Activated CD4-positive, alpha-beta memory T cell treated with anti-CD3 and anti-CD28 coated beads, Interleukin-2, amount 10 ng/mL, durations not matched to agents 7 days and 5 days (primary cell): ENCODE data around the gene KRT38. TPM values are rescaled to one million over a fixed set of nuclear protein-coding genes. Genes with fewer than 3 reads are reported as not detected.

Experiments
- total RNA-seq, 2 experiments: library from RNA; stranded (reverse); gene quantifications; one replicate each; pipeline ENCODE4 v1.2.3, GENCODE V29; 2021

KRT38 gene
- total RNA-seq, 2 experiments from 2014 or later = not detected

Other genes with a start within 250 kb of the KRT38 start
- gene KRTAP9-2, start 214.3 kb downstream of the KRT38 start, total RNA-seq = not detected
- not detected for gene KRTAP9-3, start 208.5 kb downstream of the KRT38 start, total RNA-seq
- not detected for gene KRTAP9-8, start 203.0 kb downstream of the KRT38 start, total RNA-seq
- gene KRTAP9-4, start 191.3 kb downstream of the KRT38 start, total RNA-seq = not detected
- gene KRTAP9-9, start 185.6 kb downstream of the KRT38 start, total RNA-seq = not detected
- not detected for gene KRTAP9-6, start 175.6 kb downstream of the KRT38 start, total RNA-seq
- gene KRTAP9-7, start 165.3 kb downstream of the KRT38 start, total RNA-seq = not detected
- not detected for gene KRTAP29-1, start 138.1 kb downstream of the KRT38 start, total RNA-seq
- under 1 TPM in 1 of 2 experiments, not detected in 1; 0.13 TPM for gene KRTAP16-1, start 131.7 kb downstream of the KRT38 start, total RNA-seq
- gene KRTAP17-1, start 125.3 kb downstream of the KRT38 start, total RNA-seq = not detected
- not detected for gene KRT33A, start 90.2 kb downstream of the KRT38 start, total RNA-seq
- not detected for gene KRT33B, start 71.2 kb downstream of the KRT38 start, total RNA-seq
- gene KRT34, start 58.7 kb downstream of the KRT38 start, total RNA-seq = not detected
- gene KRT31, start 43.4 kb downstream of the KRT38 start, total RNA-seq = not detected
- not detected for gene KRT37, start 16.4 kb downstream of the KRT38 start, total RNA-seq
- gene KRT32, start 26.4 kb upstream of the KRT38 start, total RNA-seq = not detected
- not detected for gene KRT35, start 40.2 kb upstream of the KRT38 start, total RNA-seq
- gene KRT36, start 48.9 kb upstream of the KRT38 start, total RNA-seq = not detected
- not detected for gene KRT13, start 64.6 kb upstream of the KRT38 start, total RNA-seq
- gene KRT15, start 77.9 kb upstream of the KRT38 start, total RNA-seq = not detected
- gene KRT19, start 87.3 kb upstream of the KRT38 start, total RNA-seq = not detected
- gene KRT9, start 131.1 kb upstream of the KRT38 start, total RNA-seq = not detected
- gene KRT14, start 145.9 kb upstream of the KRT38 start, total RNA-seq = not detected
- gene KRT16, start 171.8 kb upstream of the KRT38 start, total RNA-seq = not detected
- gene KRT17, start 183.6 kb upstream of the KRT38 start, total RNA-seq = not detected
- gene EIF1, start 247.9 kb upstream of the KRT38 start, total RNA-seq = 100 to 1,000 TPM; 933 to 950 TPM